SKM-1 (cell line): Measurements from ENCODE around the gene APBA1.
"Not testable (repeated sequence)": the region's sequence is repeated elsewhere in the genome, so short reads cannot be mapped to it uniquely, and the experiment has no call there.

Experiments used
- DNase-seq: peaks from one replicate; lab custom pipeline; 2025; ENCODE audit not compliant: unreplicated experiment; lab: John Stamatoyannopoulos, UW

The APBA1 gene

DNA sequence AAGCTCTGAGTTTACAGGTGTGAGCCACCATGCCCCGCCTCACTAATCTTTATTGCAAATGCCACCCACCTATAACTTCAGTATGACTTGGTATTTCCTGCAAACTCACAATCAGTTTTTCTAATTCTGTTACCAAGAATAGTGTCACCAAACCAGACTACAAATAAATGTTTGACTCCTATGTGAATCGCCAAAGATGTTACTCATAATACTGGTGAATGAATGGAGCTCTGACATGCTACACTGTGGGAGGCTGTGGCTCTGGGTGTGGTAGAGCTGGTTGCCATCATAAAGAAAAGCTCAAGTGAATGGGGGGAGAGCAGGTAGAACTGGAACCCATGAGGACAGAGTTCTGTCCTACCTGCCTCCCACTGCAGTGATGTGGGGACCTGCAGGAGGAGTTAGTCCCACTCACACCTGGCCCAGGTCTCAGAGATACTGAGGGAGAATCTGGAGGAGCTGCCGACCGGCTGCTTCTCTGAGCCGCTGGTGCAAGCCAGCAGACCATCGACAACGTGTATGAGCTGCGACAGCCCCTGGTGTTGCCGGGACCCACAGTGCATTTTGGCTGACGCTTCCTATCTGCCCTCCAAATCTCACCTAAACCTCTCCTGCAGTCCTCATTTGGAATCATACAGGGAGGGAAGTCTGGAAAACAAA, 251.4 kb downstream of the APBA1 start:
- no peak for DNase-seq

DNA sequence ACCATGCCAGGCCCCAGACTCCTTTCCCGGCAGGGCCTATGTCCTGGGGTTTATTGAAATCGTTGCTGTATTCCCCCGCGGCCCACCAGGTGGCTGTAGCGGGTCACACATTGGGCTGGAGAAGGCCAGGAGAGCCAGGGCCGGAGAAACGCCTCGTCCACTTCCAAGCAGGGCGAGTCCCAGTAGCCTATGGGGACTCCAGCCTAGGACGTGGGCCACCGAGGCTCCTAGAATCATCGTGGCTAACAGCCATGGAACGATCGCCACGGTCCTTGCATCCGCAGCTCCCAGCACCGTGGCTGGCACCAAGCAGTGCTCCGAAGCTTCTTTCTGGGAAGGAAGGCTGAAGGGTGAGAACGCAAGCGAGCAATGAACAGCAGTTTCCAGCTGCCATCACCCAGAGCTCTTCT, 259.4 kb downstream of the APBA1 start:
- no peak for DNase-seq

DNA sequence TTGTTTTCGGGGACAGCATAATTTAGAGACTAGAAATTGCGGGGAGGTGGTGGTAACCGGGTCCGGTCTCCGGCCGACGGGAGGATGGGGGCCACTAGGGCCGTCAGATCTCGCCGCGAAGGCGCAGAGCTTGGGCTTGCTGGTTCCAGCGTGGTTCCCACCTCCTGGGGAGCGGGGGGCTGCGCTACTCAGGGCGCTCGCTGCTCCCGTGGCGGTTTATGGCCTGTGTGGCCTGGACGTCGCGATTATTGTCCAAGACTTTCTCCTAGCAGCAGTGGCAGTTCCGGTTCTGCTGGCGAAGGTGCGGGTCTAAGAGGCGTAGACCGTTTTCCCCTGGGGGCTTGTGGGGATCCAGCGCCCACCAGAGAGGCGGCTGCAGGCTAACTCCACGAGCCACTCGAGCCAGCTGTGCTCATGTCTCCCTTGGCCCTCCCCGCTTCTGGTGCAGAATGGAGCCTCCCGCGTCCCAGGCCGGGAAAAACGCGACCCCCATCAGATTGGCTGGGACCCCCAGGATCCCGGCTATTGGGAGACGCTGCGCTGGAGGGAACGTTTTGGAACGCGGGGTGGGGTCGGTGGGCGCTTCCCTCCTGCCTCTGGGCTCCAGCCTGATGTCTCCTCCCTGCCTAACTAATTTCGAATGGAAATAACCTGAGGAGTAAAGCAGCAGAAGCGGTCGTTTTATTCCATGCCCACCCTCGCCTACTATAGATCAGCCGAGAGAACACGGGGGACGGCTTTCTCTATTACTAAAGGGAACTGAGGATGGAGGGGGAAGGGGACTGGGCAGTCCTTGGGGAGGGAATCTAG, 260.0 kb downstream of the APBA1 start:
- no peak for DNase-seq

DNA sequence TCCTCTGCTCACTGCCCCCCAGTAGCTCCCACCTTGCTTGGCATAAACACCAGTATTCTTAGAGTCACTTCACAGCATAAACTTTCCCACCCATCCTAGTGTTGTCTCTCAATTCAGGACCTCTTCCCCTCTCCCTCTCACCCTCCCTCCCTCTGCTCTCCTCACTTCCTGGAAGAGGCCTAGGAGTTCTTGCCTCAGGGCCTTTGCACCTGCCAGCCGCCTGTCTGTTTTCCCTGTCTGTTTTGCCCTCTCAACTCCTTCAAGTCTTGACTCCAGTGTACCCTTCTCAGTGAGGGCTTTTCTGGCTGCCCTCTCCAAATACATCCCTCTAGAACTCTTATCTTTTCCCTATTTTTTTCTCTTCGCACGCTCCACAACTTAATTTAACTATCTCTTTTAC, 260.9 kb downstream of the APBA1 start:
- no peak for DNase-seq

DNA sequence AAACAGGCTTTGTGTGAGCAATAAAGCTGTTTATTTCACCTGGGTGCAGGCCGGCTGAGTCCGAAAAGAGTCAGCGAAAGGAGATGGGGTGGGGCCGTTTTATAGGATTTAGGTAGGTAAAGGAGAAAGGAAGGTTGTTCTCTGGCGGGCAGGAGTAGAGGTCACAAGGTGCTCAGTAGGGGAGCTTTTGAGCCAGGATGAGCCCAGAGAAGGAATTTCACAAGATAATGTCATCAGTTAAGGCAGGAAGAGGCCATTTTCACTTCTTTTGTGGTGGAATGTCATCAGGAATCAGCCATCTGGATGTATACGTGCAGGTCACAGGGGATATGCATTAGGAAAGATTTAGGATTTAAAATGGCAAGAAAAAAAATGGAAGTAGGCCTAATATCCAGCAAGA, 262.2 kb downstream of the APBA1 start:
- not testable (repeated sequence) for DNase-seq

DNA sequence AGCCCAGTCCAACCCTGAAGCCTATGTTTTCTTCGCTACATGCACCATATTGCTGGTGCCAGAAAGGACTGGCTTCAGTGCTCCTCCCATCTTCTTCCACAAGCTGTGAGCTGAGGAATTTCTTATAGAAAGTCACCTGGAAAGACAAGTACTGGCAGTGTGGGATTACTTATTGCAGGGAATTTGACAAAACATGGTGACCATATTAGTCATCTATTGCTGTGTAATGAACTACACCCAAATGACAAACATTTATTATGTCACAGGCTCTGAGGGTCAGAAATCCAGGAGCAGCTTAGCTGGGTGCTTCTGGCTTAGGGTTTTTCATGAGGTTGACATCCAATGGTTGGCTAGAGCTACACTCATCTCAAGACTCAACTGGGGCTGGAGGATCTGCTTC, 271.7 kb downstream of the APBA1 start:
- no peak for DNase-seq

DNA sequence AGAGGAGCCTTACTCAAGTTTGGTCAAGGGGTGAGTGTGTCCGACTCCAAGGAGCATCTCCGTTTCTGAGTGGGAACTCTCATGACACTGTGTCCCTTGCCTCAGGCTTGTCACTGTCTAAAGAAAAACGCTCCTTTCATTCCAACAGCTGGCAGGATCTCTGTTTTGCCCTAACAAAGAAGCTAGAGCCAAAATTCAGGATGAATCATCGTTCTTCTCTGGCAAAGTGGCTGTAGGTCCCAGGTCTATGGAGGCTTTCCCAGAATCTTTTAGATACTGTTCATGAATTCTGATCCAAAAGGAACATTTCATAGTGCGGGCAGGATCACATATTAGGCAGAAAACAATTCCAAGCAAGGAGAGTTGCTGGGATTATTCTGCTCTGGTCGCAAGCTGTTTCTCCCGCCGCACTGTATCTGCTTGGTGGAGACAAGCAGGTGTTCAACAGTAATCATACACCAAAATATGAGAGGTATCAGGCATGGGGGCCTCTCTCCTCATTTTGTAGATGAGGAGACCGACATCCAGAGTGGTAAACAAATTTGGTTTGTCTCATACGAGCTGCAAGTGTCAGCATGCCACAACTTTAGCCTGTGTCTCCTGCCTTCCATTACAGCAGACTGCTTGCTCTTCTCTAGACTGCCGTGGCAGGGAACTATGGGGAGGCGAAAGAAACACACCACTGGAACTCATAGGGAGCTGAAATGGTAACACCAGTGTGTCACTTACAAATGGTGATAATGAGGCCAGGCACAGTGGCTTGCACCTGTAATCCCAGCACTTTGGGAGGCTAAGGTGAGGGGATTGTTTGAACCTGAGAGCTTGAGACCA, 274.6 kb downstream of the APBA1 start:
- DNase-seq = no peak

DNA sequence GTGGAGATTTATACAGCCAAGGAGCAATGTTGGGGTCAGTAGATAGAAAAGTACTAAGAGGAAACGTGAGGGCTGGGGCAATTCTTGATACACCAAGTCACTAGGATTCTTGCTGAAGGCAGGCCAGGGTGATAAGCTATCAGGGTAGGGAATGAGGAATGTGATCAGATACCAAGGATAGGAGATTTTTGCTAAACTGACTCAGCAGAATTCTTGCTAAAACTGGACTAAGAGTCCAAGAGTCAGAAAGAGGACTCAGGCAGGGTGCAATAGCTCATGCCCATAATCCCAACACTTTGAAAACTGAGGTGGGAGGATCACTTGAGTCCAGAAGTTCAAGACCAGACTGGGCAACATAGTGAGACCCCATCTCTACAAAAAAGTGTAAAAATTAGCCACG, 275.4 kb downstream of the APBA1 start:
- no peak for DNase-seq

DNA sequence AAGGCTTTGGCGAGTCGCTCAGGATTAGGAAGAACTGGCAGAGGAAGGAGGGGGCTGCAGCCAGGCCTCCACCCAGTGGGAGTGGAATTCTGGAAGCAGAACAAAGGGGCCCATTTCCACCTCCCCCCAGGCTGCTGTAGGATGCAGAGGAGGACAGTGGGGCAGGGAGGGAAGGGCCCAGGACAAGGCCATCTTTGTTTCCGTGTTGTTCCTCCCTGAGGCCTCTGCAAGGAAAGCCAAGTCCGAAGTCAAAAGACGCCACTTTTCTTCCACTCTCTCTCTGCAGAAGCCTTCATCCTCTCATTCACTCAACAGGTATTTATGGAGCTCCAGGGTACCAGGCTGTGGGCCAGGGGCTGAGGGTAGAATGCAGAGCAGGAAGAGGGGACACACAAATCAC, 276.5 kb downstream of the APBA1 start:
- no peak for DNase-seq

DNA sequence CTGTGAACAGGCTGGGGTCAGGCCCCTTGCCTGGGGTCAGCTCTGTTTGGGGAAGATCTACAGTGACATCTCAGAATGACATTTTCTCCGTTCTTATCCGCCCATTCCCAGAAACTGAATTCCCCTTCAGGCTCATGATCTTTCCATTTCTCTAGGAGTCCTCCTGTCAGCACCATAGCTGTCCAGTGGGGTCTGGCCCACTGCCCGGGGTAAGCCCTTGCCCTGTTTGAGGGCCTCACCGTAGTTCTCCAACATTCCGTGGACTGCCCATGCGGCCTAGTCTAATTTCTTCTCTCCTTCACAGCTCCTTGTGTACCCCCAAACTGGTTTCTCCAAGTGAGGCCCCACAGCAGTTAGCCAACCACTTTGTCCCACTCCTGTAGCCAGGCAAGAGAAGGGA, 278.7 kb downstream of the APBA1 start:
- DNase-seq = no peak

DNA sequence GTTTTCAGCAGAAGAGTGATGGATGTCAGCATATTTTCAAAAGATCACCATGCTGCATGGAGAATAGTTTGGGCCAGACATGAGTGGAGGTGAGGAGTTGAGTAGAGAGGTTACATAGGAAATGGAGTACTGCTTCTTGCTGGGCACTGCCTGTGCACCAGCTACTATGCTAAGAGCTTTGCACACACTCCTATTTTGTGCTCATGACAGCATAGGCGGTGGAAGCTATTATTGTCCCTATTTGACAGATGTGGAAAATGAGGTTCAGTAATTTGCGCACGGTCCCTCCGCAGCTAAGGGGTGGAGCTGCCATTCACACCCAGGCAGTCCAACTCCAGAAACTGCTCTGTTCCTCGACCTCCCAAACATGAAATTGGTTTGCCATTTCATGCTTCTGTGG, 279.3 kb downstream of the APBA1 start:
- DNase-seq = no peak

DNA sequence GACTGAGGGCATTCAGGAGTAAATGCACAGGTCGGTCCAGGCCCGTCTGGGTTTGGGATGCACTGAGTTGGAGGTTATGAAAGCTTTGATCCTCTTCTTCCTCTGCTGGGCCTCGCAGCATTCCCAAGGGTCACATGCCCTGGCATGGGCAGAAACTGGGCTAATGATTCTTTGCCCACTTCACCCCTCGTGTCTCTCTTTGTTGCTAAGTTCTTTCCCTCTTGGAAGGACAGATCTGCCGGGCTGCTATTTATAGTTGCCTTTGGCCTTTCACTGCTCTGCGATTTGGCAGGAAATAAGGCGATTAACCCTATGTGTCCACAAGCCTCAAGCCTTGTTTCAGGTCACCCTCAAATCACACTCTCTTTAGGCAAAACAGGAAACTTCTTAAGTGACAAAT, 280.2 kb downstream of the APBA1 start:
- no peak for DNase-seq

DNA sequence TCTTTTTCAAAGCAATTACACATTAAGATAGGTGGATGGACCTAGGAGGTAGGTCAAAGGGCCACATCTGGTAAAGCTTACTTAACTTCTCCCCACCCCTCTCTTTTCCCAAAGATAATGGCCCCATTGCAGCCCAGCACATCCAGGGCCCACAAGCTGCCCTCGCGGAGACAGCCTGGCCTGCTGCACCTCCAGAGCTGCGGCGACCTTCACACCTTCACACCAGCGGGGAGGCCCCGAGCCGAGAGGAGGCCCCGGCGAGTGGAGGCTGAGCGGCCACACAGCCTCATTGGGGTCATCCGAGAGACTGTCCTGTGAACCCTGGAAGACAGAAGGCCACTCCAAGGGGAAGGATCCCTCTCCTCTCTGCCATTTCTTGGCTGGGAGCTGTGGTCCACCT, 280.7 kb downstream of the APBA1 start:
- no peak for DNase-seq

DNA sequence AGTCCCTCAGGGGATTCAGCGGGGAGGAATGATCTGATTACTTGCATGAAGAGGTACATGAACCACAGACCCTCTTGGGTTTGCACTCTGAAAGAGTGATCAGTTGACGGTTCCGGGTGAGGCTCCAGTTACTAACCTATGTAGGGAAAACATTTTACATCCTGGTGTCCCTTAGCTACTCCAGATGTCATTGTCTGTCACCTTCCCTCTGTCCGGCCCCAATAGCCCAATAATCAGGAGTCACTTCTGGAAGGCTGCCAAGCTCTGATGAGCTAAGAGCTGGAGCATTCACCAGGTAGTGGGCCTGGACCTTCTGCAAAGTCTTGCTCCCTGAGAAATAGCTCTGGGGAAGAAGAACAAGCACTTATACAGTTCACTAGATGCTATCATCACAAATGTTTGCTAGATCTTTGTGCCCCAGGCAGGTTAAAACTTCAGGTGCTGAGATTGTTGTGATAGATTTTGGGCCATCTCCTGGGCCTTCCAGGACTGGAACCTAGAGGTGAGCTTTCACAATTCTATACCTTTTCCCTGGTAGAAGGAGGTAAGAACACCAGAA, 282.7 kb downstream of the APBA1 start:
- no peak for DNase-seq

DNA sequence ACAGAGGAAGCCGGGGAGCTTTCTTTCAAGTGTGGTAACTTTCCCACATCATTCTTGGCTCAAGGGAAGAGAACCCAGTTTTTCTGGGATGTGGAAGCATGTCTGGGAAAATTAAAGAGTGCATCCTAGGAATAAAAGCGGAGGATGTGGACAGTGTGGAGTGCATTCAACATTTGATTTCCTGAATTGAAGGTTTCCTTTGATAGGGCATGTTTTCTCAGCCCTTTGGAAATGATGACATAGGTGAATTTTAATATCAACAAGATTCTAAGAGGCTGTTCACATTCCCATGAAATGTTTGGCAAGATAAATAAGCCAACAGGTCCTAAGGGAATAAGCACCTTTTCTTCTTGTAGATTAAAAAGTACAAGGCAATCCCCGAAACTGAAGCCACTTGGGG, 283.6 kb downstream of the APBA1 start:
- no peak for DNase-seq

DNA sequence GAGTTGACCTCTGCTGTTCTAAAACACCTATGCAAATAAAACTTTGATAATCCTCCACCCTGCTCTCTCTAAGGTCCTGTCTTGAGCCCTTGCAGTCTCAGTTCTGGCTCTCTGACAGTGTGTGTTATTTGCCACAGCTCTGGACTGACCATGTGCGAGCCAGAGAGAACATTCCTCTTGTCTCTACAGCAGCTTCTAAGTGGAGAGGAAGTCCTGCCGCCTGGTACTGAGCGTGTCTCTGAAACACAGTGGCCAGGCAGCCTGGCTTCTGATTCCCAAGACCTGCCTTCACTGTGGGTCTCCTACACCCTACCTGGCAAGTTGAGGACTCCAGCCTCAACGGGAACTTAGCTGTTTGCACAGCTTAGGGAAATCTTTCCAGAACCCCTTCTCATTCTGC, 285.5 kb downstream of the APBA1 start:
- no peak for DNase-seq

DNA sequence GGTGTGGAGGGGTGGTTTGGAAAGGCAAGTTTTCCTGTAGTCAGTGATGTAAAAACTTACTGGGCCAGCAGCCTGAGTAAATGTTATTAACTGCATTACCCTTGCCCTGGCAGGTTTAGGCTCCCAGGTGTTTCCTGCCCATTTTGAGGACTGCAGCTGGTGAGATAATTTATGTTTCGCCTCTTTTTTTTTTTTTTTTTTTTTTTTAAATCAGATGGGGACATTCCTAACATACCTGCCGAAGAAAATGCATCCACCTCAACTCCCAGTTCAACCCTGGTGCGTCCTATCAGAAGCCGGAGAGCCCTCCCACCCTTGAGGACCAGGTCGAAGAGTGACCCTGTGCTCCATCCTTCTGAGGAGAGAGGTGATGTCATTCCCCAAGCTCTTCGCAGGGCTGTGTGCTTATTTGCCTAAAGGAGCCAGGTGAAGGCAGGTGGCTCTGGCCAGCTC, 286.6 kb downstream of the APBA1 start:
- DNase-seq = no peak

DNA sequence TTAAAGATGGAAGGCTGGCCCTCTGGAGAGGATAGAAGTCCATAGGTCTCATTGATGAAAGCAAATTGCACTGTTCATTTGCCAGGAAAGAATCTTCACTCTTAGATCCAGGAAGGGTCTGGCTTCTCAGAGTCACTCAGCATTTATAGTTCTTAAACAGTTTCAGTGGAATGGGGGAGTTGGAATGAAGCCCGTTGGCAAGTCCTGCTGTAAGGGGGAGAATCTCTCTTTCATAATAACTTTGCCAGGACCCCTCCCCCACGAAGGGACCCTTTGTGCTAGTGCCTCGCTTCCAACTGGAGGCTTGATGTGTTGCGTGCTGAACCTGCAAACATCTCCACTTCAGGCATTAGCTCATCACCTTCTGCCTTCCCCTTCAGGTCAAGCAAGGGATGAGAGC, 290.0 kb downstream of the APBA1 start:
- no peak for DNase-seq

DNA sequence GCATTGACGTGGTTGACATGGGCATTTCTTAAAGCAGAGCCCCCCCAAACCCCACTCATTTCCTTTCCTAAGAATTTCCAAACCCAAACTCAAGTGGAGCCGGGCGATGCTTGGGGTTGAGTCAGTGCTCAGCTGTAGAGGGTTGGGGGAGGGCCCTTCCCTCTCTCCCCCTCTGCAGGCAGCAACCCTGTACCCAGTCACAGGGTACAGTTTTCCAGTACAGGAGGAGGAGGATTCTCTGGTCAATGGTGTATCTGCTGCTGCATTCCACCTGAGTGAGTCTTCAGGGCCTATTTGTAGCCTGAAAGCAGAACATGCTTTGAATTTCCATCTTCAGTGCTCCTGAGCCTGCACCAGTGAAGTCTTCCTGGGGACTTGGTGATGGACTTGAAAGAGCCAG, 291.4 kb downstream of the APBA1 start:
- DNase-seq = no peak

DNA sequence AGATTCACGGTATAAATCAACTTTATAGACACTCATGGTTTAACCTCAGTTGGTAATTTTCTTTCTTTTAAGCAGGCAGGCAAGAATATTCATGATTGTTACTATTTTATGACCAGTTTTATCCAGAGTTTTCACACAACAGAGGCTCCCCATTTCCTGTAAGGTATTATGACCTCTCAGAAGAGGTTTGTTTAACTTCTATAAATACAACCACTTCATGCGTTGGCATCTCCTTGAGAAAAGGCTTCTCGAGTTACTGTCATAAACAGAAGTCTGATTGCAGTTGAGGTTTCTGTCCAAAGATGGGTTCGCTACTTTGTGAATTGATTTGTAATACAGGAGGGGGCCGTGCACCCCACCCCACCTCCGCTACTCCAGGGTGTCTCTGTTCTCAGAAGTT, 291.9 kb downstream of the APBA1 start:
- DNase-seq = no peak

DNA sequence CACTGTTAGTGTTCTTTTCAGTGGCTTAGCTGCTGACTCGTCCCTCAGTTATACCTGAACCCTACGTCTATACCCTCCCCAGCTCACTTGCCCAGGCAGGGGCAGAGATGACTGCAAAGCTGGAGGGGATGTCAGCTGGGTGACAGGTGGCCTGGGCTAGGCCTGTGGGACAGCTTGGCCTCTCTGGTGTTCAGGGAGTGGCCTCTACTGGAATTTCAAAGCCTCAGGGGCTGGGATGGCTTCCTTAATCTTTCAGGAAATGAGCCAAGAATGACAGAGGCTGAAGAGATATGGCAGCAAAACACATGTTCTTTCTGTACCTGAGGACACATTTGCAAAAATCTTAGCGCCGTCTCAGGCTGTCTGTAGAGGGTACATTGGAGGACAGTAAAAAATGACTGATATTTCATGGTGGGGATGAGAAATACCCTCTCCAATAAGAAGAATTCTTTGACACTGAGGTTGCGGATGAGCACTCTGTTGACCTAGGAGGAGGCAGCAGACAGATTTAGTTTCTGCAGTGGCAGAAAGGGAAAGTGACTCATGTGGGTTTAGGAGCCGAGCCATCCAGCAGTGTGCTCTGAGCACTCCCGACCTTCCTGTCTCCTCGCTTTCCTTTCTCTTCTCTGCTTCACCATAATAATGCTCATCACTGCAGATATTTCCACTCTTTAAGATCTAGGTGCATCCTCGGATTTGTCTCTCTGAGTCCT, 292.7 kb downstream of the APBA1 start:
- no peak for DNase-seq
